ENCODE results near the gene RAP1GAP2.

Gene RAP1GAP2

DNA sequence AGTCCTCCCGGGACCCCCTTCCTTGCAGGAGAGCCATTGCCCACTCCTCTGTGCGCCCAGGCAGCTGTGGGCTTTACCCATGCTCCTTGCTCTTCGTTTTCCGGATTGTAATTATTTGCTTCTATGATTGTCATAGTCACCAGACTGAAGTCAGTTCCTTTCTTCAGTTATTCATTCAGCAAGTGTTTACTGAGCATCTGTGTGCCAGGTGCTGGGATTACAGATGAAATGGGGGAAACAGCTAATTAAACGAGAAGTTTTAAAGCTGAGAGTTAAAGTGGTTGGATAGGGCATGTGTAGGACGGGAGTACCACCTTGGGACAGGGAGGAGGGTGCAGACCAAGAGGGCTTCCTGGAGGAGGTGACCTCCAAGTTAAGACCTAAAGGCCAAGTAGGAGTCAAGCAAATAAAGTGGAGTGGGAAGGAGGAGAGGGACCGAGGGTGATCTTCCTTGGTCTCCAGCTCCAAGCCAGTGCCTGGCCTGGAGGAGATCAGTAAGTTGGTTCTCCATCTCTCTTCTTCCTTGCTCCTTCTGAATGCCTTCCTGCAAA lies 140.6 kb downstream of the RAP1GAP2 start:
- ATAC-seq, result no peak

DNA sequence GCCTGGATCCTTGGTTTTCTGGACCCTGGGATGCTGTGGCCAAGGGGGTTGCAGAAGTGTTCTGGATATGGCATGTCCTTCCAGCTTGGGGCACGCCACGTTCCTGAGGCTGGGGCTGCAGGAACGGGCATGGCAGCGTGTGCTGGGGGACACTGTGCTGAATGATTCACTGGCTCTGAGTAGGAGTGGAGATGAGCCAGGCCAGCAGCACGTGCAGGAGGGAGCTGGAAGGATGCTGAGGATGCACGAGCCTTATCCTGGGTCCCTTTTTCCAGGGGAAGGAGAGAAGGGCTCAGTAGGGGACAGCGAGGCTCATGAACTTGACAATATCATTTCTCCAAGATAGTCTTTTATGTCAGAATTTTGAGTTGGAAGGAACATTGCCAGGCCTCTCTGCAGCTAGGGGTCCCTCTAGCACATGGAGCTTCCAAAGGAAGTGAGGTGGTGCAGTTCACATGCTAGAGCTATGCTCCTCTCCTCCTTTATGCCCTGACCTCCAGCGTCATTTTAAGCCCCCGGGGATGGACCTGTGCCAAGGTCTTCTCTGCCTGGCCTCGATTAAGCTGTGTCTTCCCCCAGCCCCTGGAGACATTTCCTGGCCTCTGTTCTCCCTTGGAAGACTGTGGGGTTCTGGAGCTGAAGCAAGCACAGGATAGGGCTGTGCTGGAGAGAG lies 141.2 kb downstream of the RAP1GAP2 start:
- peak; percentile 82 for ATAC-seq
- TF ChIP-seq, protein P1, sequence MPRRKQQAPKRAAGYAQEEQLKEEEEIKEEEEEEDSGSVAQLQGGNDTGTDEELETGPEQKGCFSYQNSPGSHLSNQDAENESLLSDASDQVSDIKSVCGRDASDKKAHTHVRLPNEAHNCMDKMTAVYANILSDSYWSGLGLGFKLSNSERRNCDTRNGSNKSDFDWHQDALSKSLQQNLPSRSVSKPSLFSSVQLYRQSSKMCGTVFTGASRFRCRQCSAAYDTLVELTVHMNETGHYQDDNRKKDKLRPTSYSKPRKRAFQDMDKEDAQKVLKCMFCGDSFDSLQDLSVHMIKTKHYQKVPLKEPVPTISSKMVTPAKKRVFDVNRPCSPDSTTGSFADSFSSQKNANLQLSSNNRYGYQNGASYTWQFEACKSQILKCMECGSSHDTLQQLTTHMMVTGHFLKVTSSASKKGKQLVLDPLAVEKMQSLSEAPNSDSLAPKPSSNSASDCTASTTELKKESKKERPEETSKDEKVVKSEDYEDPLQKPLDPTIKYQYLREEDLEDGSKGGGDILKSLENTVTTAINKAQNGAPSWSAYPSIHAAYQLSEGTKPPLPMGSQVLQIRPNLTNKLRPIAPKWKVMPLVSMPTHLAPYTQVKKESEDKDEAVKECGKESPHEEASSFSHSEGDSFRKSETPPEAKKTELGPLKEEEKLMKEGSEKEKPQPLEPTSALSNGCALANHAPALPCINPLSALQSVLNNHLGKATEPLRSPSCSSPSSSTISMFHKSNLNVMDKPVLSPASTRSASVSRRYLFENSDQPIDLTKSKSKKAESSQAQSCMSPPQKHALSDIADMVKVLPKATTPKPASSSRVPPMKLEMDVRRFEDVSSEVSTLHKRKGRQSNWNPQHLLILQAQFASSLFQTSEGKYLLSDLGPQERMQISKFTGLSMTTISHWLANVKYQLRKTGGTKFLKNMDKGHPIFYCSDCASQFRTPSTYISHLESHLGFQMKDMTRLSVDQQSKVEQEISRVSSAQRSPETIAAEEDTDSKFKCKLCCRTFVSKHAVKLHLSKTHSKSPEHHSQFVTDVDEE (CRISPR knock-in tag; IDR thresholded peaks at IDR 0.05), result no peak
- TF ChIP-seq ZNF565 (CRISPR knock-in tag; conservative IDR thresholded peaks at IDR 0.05; ENCODE audit: low read depth), result no peak
- TF ChIP-seq, protein P2, sequence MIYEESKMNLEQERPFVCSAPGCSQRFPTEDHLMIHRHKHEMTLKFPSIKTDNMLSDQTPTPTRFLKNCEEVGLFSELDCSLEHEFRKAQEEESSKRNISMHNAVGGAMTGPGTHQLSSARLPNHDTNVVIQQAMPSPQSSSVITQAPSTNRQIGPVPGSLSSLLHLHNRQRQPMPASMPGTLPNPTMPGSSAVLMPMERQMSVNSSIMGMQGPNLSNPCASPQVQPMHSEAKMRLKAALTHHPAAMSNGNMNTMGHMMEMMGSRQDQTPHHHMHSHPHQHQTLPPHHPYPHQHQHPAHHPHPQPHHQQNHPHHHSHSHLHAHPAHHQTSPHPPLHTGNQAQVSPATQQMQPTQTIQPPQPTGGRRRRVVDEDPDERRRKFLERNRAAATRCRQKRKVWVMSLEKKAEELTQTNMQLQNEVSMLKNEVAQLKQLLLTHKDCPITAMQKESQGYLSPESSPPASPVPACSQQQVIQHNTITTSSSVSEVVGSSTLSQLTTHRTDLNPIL (CRISPR knock-in tag; IDR thresholded peaks at IDR 0.05; ENCODE audit: low read depth), result no peak
- no peak for TF ChIP-seq ZNF70 (CRISPR knock-in tag; IDR thresholded peaks at IDR 0.05)
- TF ChIP-seq ZFP3 (CRISPR knock-in tag; IDR thresholded peaks at IDR 0.05), result no peak
- no peak for TF ChIP-seq TCF4 (CRISPR knock-in tag; IDR thresholded peaks at IDR 0.05; ENCODE audit: borderline replicate concordance)
- no peak for TF ChIP-seq ZNF8 (CRISPR knock-in tag; IDR thresholded peaks at IDR 0.05)
- TF ChIP-seq, protein P3, sequence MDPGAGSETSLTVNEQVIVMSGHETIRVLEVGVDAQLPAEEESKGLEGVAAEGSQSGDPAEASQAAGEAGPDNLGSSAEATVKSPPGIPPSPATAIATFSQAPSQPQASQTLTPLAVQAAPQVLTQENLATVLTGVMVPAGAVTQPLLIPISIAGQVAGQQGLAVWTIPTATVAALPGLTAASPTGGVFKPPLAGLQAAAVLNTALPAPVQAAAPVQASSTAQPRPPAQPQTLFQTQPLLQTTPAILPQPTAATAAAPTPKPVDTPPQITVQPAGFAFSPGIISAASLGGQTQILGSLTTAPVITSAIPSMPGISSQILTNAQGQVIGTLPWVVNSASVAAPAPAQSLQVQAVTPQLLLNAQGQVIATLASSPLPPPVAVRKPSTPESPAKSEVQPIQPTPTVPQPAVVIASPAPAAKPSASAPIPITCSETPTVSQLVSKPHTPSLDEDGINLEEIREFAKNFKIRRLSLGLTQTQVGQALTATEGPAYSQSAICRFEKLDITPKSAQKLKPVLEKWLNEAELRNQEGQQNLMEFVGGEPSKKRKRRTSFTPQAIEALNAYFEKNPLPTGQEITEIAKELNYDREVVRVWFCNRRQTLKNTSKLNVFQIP (CRISPR knock-in tag; IDR thresholded peaks at IDR 0.05; ENCODE audit: borderline replicate concordance, low read depth), result no peak
- TF ChIP-seq, protein P4, sequence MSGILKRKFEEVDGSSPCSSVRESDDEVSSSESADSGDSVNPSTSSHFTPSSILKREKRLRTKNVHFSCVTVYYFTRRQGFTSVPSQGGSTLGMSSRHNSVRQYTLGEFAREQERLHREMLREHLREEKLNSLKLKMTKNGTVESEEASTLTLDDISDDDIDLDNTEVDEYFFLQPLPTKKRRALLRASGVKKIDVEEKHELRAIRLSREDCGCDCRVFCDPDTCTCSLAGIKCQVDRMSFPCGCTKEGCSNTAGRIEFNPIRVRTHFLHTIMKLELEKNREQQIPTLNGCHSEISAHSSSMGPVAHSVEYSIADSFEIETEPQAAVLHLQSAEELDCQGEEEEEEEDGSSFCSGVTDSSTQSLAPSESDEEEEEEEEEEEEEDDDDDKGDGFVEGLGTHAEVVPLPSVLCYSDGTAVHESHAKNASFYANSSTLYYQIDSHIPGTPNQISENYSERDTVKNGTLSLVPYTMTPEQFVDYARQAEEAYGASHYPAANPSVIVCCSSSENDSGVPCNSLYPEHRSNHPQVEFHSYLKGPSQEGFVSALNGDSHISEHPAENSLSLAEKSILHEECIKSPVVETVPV (CRISPR knock-in tag; IDR thresholded peaks at IDR 0.05), result no peak
- no peak for TF ChIP-seq ISL1 (CRISPR knock-in tag; IDR thresholded peaks at IDR 0.05)

More for the DNA sequence above, 140.6 kb downstream of the RAP1GAP2 start:
- TF ChIP-seq ZNF8 (CRISPR knock-in tag; IDR thresholded peaks at IDR 0.05), result no peak
- TF ChIP-seq TCF4 (CRISPR knock-in tag; IDR thresholded peaks at IDR 0.05; ENCODE audit: borderline replicate concordance), result no peak
- no peak for TF ChIP-seq ISL1 (CRISPR knock-in tag; IDR thresholded peaks at IDR 0.05)

DNA sequence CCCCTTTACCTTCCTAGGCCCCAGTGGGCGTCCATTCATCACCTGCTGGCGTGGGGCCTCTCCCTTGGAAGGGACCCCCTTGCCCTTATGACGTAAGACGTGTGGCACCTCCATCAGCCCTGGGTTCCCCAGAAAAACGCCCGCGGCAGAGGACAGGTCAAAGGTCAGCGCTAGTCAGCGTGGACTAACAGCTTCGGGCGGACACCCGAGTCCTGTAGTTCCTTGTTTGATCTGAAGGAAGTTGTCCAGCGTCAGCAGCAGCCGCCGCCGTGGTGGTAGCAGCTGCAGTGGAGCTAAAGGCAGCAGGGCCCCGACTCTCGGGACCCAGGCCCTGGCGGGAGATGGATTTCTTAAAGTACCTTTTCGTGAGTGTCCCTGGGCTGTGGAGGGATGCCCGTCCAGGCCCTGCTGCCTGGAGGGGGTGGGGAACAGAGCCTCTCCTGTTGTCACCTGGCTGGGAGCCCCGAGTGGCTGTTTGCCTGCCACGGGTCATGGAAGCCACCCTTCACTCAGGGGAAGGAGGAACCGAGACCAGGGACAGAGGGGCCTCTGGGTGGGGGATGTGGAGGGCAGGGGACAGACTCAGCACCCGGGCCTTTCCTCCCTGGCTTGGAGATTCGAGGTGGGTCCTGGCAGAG lies 143.6 kb downstream of the RAP1GAP2 start:
- no peak for ATAC-seq
- TF ChIP-seq ZNF565 (CRISPR knock-in tag; conservative IDR thresholded peaks at IDR 0.05; ENCODE audit: low read depth), result no peak
- no peak for TF ChIP-seq RARB (CRISPR knock-in tag; IDR thresholded peaks at IDR 0.05)
- TF ChIP-seq GLIS3 (CRISPR knock-in tag; IDR thresholded peaks at IDR 0.05), result no peak
- TF ChIP-seq ZFP30 (CRISPR knock-in tag; IDR thresholded peaks at IDR 0.05), result no peak

DNA sequence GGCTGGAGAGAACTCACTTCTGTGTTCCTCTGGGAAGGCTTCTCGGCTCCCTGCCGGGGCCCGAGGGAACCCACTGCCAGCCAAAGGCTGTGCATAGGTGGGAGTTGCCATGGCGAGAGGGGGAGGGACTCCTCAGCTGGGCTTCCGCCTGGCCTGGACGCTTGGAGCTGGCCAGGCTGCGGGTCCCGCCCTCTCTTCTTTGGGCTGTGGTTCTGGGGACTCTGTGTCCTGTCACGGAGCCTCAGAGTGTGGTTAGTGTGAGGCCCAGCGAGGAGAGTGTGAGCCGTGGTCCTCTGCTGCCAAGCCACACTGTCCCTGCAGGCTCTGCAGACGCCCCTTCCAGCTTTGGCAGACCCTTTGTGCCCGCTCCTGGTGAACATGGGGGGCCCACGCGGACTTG lies 144.1 kb downstream of the RAP1GAP2 start:
- no peak for ATAC-seq
- TF ChIP-seq ZNF70 (CRISPR knock-in tag; IDR thresholded peaks at IDR 0.05) (no peak), ZC3H10 (CRISPR knock-in tag; IDR thresholded peaks at IDR 0.05) (no peak), ISL1 (CRISPR knock-in tag; IDR thresholded peaks at IDR 0.05) (no peak), SNAI2 (CRISPR knock-in tag; IDR thresholded peaks at IDR 0.05) (no peak), ESRRG (CRISPR knock-in tag; IDR thresholded peaks at IDR 0.05) (no peak), GLIS3 (CRISPR knock-in tag; IDR thresholded peaks at IDR 0.05) (no peak), PPARA (CRISPR knock-in tag; IDR thresholded peaks at IDR 0.05; ENCODE audit: borderline replicate concordance) (no peak), BACH2 (CRISPR knock-in tag; IDR thresholded peaks at IDR 0.05; ENCODE audit: borderline replicate concordance) (no peak), ZFP3 (CRISPR knock-in tag; IDR thresholded peaks at IDR 0.05) (no peak), CSDC2 (CRISPR knock-in tag; IDR thresholded peaks at IDR 0.05) (no peak)
- TF ChIP-seq, protein P3 (CRISPR knock-in tag; IDR thresholded peaks at IDR 0.05; ENCODE audit: borderline replicate concordance, low read depth), result no peak
